ENCODE measurements around the gene PIGB.
"Not testable (repeated sequence)": the region's sequence is repeated elsewhere in the genome, so short reads cannot be mapped to it uniquely, and the experiment has no call there.

Gene PIGB

GRCh38 chr15:55302801-55303200 is 16.2 kb upstream of the PIGB start:
- DNase-seq (ENCODE audit: low read depth): not testable (repeated sequence)

DNA sequence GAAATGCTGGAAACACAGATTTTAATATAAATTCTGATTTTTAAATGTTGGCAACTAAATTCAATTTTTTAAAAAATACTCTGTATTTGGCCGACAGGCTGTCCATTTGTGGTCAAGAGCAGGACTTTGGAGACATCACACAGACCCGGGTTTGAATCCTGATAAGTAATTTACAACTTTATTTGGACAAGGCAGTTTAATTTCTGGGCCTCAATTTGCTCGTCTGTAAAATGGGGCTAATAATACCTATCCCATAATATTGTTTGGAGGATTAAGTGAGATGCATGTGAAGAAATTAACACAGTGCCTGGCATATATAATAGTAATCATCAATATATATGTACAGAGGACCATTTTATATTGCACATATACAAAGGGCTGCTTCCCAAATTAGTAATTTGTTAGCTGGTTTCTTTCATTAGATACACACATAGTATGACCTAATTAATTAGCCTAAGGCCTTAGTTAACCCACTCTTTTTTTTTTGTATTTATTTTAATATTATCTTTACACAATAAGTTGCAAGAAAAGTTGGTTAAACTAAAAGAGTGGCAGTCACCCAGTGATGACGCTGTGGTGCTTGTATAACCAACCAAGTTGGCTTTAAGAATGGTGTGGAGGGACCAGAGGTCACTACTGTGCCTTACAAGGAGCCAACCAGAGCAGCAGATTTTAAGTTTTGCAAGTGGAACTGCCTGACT is 665 bp downstream of the PIGB start:
- peak; percentile 70 for DNase-seq (ENCODE audit: low read depth)

- no peak for DNase-seq (ENCODE audit: low read depth)
Observed at GRCh38 chr15:55320238-55320550, 1.2 kb downstream of the PIGB start.

GRCh38 chr15:55320963-55321362 is 1.9 kb downstream of the PIGB start:
- no peak for DNase-seq (ENCODE audit: low read depth)

GRCh38 chr15:55322467-55322866 is 3.4 kb downstream of the PIGB start:
- no peak for DNase-seq (ENCODE audit: low read depth)

GRCh38 chr15:55327387-55327786 is 8.4 kb downstream of the PIGB start:
- no peak for DNase-seq (ENCODE audit: low read depth)

DNA sequence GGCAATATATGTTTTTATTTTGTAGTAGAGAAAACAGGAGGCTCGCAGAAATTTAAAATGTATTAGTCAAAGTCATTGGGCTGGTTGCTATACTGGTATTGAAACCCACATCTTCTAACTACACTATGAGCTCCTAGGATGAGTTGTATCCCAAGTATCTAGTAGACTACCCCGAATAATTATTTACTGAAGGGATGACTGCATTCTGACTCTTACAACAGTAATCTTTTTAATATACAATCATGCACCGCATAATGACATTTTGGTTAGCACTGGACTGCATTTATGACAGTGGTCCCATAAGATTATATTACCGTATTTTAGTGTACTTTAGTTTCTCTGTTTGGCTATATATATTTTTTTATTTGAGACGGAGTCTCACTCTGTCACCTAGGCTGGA is 15.3 kb downstream of the PIGB start:
- no peak for DNase-seq (ENCODE audit: low read depth)

- no peak for DNase-seq (ENCODE audit: low read depth)
Observed at GRCh38 chr15:55334997-55335396, 16.0 kb downstream of the PIGB start.

DNA sequence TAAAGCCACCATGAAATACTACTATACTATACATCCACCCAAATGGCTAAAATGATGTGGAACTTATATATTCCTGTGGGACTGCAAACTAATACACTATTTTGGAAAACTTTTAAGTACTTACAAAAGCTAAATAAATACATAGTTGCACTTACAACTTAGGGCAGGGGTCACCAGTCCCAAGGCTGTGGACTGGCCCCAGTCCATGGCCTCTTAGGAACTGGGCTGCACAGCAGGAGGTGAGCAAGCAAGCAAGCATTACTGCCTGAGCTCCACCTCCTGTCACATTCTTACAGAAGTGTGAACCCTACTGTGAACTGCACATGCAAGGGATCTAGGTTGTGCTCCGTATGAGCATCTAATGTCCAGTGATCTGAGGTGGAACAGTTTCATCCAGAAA is 18.1 kb downstream of the PIGB start:
- DNase-seq (ENCODE audit: low read depth): no peak

GRCh38 chr15:55343168-55343567 is 24.1 kb downstream of the PIGB start:
- DNase-seq (ENCODE audit: low read depth): no peak

- DNase-seq (ENCODE audit: low read depth): no peak
Observed at GRCh38 chr15:55344206-55344605, 25.2 kb downstream of the PIGB start.

GRCh38 chr15:55348281-55348778 is 29.3 kb downstream of the PIGB start:
- no peak for DNase-seq (ENCODE audit: low read depth)

DNA sequence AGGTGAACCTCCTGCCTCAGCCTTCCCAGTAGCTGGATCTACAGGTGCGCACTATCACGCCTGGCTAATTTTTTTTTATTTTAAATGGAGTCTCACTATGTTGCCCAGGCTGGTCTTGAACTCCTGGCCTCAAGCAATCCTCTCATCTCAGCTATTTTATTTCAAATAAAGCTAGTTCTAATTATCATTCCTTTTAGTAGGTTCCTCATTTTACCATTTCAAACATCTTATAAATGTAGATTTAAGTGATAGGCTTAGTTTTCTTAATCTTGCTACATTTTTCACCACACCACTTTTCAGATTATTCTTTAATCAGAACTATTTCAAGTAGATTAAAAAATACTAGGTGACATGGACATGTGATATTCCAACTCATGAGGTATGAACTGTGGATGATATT is 30.3 kb downstream of the PIGB start:
- no peak for DNase-seq (ENCODE audit: low read depth)

GRCh38 chr15:55353025-55353424 is 34.0 kb downstream of the PIGB start:
- no peak for DNase-seq (ENCODE audit: low read depth)

- DNase-seq (ENCODE audit: low read depth): no peak
Observed at GRCh38 chr15:55356985-55357585, 38.1 kb downstream of the PIGB start.

DNA sequence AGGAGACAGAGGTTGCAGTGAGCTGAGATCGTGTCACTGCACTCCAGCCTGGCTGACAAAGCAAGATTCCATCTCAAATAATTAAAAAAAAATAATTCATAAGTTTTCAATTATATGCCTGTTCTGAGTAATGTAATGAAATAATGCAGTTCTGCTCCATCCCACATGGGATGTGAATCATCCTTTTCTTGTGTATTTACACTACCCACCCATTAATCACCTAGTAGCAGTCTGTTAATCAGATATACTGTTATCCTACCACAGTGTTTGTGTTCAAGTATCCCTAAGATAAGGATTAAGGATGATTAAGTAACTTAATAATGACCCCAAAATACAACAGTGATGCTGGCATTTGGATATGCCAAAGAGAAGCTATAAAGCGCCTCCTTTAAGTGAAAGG is 38.8 kb downstream of the PIGB start:
- peak; percentile 33 for DNase-seq (ENCODE audit: low read depth)

DNA sequence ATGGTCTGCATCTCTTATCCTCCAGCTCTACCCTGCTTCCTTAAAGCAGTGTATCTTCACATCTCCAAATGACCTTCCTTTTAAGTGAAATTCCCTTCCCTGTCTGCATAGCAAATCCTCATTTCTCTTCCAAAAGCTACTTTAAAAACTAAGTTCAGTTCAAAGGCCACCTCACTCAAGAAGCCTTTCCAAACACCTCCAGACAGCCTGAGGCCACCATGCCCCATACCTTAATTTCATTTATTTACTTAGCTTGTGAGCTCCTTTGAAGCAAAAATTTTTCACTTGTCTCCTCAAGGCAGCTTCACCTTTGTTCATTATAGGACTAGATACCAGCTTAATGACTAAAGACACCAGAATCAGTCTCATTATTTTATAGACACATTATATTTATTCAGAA is 39.4 kb downstream of the PIGB start:
- no peak for DNase-seq (ENCODE audit: low read depth)

DNA sequence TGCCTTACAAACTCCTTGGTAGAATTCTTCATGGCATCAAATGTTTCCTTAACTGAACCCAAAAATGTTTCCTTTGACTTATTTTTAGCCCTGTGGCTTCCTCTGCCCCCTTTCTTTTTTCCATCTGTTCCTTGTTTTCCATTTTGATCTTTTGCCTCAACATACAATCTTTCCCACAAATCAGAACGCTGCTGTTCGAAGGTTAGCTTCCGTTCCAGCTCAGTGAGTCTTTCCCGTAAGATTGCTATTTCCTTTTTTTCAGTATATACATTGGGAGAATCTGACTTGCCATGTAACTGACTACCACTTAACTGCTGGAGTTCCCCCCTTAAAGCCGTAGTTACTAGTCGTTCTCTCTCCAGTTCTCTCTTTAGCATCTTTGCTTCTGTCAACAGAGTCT is 41.2 kb downstream of the PIGB start:
- no peak for DNase-seq (ENCODE audit: low read depth)

GRCh38 chr15:55361048-55361447 is 42.0 kb downstream of the PIGB start:
- no peak for DNase-seq (ENCODE audit: low read depth)

GRCh38 chr15:55362641-55363040 is 43.6 kb downstream of the PIGB start:
- DNase-seq (ENCODE audit: low read depth): no peak

GRCh38 chr15:55366981-55367380 is 48.0 kb downstream of the PIGB start:
- DNase-seq (ENCODE audit: low read depth): no peak

GRCh38 chr15:55372701-55373440 is 53.8 kb downstream of the PIGB start:
- no peak for DNase-seq (ENCODE audit: low read depth)

GRCh38 chr15:55379095-55379494 is 60.1 kb downstream of the PIGB start:
- DNase-seq (ENCODE audit: low read depth): no peak
